Activated naive CD4-positive, alpha-beta T cell treated with Interleukin-2 at 50 U/mL for 16 hours (primary cell): ENCODE measurements around the gene CHRNB4.

Experiments
- DNase-seq: peaks from one replicate; pipeline ENCODE4 v3.0.0-alpha.2; 2020

Gene CHRNB4

DNA sequence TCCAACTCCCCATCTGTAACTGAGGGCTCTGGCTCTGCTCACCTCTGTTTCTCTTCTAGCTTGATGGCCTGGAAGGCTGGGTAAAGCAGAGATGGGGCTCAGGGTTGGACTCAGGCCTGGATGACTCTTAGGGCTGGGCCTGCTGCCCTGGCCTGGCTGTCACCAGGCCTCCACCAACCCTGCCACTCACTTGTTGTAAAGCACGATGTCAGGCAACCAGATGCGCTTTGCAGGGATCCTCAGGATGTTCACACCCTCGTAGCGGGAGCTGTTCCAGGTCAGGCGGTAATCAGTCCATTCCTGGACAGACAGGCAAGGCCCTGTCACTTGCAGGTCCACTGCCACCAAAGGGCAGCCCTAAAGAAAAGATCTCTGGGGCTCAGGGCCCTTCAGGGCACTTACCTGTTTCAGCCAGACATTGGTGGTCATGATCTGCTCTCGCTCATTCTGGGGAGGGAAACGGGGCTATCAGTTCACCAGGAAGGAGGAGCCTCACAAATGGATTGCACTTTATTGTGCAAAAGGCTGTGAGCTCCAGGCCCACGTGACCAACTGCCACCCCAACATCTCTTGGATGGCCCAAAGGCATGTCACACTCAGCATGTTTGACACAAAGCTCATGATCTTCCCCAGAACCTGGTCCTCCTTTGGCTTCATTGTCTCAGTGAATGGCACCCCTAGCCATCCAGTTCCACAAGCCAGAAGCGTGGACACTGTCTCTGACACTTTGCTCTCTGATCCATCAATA is 9.9 kb downstream of the CHRNB4 start:
- no peak for DNase-seq

DNA sequence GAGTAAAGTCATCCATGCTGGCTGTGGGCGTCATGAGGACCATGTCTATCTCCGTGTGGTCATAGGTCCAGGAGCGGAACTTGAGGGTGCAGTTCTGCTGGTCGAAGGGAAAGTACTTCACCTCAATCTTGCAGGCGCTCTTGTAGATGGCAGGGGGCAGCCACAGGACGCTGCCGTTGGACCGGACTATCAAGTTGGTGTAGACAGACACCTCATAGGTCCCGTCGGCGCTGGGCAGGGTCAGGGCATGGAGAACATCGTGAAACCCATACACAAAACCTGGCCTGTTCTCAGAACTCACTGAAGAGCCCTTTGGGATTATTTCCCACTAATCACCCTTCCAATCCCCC is 11.3 kb downstream of the CHRNB4 start:
- no peak for DNase-seq

DNA sequence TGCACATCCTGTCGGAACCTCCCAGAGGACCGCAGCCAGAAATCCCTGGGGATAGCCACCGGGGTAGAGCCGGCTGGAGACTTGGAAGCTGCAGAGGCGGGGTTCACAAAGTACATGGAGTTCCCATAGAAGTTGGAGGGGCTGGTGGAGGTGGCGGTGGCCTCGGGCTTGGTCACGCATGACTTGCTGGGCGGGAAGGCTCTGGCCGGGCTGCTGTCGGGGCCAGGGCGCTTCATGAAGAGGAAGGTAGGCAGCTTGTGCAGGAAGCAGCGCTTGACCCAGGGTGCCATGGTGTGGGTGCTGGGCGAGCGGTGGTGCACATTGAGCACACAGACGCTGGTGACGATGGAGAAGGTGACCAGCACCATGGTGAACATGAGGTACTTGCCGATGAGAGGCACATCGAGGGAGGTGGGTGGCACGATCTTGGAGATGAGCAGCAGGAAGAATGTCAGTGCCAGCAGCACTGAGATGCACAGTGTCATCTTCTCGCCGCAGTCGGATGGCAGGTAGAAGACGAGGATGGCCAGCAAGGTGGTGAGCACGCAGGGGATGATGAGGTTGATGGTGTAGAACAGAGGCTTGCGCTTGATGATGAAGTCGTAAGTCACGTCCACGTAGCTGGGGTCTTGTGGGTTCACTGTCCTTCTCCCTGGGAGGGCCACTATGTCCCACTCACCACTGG is 11.8 kb downstream of the CHRNB4 start:
- no peak for DNase-seq

GRCh38 chr15:78628227-78628626 is 12.8 kb downstream of the CHRNB4 start:
- DNase-seq, result no peak

DNA sequence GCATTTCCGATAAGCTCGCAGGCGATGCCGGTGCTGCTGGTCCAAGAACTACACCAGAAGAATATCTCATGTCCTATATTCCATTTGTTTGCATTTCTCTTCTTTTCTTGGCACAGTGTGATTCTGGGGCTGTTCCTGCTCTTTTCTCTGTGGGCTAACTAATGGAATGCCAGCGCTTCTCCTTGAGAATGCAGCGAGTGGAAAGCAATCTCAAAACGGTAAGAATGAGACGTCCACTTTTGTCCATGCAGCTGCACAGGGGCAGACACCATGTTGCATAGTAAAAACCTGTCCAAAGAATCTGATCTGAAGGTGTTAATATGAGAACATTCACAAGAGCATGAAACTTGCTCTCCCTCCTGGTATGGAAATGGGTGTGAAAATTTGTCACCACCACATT is 13.7 kb downstream of the CHRNB4 start:
- DNase-seq, result no peak

- no peak for DNase-seq
Observed at GRCh38 chr15:78626381-78626995, 14.5 kb downstream of the CHRNB4 start.

GRCh38 chr15:78625606-78626280 is 15.3 kb downstream of the CHRNB4 start:
- no peak for DNase-seq

DNA sequence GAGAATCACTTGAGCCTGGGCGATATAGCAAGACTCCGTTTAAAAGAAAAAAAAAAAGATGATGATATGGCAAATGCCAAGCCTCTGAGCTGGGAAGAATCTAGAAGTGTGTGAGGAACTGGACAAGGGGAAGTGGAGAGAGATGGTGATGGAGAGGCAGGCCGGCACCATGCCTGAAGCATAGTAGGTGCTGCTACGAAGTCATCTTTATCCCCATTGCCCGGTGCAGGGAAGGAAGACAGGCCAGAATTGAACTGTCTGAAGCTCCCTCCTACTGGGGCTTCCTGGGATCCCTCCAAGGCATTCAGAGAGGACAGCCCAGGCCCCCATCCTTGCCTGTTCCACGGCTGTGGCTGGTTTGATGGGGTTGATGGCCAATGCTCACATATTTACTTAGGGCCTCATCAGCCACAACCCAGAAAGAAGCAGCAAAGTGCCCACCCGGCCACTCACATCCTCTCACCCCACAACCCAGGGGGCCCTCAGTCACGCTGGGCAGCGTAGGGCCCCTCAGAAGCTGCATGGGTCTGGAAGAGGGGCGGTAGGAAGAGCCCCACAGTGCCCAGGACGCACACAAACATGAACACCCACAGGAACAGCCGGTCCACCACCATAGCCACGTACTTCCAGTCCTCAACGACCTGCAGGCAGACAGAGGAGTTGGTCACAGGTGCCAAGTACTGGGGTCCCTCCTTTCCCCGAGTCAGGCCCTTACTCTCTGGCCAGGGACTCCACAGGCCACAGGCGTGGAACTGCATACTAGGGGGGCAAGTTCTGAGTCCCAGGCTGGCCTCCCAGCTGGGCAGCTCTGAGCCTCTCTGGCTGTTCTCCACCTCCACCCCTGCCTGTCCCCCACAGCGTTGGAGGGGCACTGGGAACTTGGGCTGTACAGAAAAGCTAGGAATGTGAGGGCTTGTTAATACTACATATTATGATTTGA is 16.1 kb downstream of the CHRNB4 start:
- DNase-seq, result no peak

- no peak for DNase-seq
Observed at GRCh38 chr15:78623786-78624497, 17.1 kb downstream of the CHRNB4 start.

DNA sequence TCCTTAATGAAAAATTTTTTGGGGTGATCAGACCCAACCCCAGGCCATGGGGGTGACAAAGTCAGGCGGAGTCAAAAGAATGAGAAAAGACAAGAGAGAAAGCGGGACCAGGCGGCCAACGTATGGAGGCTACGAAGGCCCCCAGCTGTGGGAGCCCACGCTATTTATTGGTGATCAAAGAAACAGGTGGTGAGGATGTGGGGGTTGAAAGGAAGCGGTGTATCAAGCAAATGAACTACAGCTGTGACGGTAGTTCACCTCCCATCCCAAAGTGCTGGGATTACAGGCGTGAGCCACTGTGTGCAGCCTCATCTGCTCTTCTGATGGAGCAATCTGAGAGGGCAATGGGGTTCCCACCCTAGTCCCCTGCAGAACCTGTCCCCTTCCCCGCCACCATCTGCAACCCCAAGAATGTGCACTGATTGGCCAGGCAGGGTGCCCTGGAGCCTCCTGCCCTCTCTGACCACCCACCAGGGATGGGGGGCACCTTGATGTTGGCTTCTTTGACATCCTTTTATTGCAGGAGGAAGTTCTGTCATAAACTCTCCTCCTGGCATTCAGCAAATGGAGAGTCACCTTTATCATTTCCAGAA is 19.1 kb downstream of the CHRNB4 start:
- DNase-seq, result no peak

- no peak for DNase-seq
Observed at GRCh38 chr15:78620527-78621421, 20.2 kb downstream of the CHRNB4 start, which contains the start of gene CHRNA3. CHRNA3 (minus strand) TSS chr15:78620996; CDS start chr15:78620794, 202 bp downstream.

GRCh38 chr15:78620021-78620526 is 20.9 kb downstream of the CHRNB4 start:
- no peak for DNase-seq

- no peak for DNase-seq
Observed at GRCh38 chr15:78619022-78619950, 21.7 kb downstream of the CHRNB4 start.

DNA sequence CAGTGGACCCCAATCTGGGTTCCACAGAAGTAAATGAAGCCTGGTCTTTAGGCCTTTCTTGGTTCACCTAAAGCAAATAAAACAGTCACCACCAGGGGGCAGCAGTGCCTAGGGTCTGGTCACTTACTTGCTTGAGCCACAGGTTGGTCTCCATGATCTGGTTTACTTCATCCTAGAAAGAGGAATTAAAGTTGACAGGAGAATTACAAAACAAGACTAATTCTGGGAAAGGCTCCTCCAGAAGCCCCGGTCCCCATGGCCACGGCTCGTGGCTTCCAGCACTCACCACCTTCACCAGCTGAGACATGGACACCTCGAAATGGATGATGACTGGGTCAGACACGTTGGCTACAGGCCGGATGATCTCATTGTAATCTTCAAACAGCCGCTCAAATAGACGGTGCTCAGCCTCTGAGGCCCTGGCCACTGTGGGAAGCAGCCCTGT is 22.5 kb downstream of the CHRNB4 start:
- peak; percentile 78 for DNase-seq

GRCh38 chr15:78618064-78618463 is 22.9 kb downstream of the CHRNB4 start:
- DNase-seq, result no peak

- no peak for DNase-seq
Observed at GRCh38 chr15:78617516-78617915, 23.5 kb downstream of the CHRNB4 start.

DNA sequence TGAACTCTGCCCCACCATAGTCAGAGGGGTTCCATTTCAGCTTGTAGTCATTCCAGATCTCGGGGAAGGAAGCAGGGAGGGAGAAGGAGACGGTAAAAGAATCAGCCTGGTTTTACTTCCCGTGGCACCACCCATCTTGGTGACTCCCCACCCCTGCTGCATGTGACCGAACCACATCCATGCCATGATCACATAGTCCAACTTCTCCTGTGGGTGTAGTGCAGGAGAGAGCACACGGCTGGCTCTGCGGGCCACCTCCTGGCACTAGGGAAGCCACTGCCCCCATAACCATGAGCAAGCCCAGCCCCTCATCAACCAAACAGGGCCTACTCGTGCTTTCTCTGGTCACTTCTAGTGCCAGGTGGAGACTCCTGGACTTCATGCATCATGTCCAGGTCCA is 23.9 kb downstream of the CHRNB4 start:
- no peak for DNase-seq

GRCh38 chr15:78616506-78616905 is 24.5 kb downstream of the CHRNB4 start:
- no peak for DNase-seq

DNA sequence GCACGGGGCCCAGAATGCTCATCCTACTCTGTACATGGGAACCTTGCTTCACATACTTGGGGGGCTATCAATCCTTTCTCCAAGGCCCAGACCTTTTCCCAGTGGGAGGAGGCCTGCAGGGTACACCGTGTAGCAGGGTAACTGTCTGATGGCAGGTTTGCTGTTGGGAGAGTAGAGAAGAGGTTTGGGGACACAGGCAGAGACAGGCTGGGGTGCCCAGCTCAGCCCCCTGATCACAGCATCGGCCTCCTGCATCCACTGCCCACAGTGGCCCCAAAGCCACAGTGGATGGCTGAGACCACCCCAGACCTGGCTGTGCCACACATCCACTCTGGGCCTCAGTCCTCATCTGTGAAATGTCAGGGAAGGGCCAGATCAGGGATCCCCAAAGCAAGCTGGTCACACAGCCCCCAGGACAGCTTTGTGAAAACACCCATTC is 25.8 kb downstream of the CHRNB4 start:
- DNase-seq, result no peak
